T-helper 2 cell (primary cell): ENCODE measurements around the gene CPLX1.

ENCODE experiments used
- DNase-seq, 5 experiments: peaks; one replicate each; pipeline versions ENCODE4 v3.0.0 to v3.0.0-alpha.2; 2012 to 2022

The CPLX1 gene

DNA sequence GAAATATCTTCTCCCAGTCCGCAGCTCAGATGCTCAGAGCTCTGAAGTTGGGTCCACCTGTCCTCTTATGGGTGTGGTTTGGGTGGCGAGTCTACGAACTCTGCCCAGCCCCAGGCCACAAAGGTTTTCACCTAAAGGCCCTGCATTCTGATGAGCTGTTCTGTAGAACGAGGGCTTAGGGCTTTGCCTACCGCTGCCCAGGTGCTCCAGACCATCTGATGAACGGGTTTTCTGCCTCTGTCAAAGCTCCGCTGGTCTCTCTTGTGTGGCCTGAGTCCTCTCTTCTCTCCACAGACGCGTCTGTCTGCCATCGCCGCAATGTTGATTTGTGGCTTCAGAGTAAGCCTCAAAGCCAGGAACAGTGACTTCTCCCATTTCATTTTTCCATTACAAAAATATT is 28.4 kb upstream of the CPLX1 start:
- DNase-seq: no peak

DNA sequence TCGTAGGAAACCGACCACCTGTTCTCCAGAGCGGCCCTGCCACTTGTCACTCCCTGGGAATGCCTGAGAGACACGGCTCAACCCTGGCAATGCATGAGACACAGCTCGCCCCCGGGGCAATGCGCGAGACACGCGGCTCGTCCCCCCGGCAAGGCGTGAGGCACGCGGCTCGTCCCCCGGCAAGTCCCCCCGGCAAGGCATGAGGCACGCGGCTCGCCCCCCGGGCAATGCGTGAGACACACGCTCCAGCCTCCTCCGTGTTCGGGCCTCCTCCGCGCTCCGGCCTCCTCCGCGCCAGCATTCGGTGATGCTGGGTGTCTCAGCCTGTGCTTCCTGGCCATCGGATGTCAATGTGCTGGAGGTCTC is 27.5 kb upstream of the CPLX1 start:
- DNase-seq: no peak

DNA sequence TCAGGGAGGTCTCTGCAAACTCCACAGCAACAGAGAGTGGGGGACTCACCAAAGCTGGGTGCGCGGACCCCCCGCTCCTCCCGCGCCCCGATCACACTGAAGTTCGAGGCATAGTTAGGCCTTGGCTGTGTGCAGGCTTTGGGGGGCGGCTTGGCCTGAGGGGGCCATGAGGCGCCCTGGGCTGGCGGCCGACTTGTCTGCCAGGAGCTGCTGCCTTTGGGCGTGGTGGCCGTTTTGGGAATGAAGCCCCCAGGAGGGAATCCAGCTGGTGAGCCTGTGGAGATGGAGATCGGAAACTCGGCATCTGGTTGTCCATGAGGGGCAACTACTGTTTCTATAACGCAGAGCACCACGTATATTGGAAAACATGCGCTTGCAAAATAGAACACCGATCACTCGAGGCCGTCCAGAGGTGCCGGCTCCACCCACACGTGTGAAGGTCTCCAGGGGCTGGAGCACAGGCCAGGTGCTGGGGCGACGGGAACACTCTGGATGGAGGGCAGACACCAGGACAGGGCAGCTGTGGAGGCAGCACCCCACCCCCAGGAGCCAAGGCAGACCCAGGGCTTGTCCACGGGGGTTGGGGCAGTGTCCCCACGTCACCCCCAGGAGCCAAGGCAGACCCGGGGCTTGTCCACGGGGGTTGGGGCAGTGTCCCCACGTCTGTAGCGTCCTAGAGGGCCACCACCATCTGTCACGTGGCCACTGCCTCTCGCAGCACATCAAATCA is 25.9 kb upstream of the CPLX1 start:
- no peak for DNase-seq

DNA sequence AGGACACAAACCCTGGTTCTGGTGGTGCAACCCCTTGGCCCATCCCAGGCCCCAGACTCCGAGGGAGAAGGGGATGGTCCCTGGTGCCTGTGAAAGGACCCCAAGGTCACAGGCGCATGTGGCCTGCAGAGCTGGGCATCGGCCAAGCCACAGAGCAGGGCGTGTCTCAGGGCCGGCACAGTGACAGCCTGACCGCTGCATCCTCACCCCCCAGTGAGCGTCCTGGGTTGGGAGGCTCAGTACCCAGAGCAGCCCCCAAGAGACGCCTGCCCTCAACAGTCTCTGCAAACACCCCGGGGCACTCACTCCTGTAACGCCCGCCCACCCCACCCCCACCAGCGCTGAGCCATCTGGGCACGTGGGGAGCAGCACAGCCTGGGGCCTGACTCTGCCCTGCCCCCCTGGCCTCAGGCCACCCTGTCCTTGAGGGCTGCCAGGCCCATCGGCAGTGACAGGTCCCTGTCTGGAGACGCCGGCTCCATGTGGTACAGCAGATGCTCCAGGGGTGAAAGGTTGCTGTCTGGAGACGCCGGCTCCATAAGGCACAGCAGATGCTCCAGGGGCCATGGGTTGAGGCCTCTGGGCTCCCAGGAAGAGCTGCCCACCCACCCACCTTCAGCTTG is 24.5 kb upstream of the CPLX1 start:
- DNase-seq: no peak

DNA sequence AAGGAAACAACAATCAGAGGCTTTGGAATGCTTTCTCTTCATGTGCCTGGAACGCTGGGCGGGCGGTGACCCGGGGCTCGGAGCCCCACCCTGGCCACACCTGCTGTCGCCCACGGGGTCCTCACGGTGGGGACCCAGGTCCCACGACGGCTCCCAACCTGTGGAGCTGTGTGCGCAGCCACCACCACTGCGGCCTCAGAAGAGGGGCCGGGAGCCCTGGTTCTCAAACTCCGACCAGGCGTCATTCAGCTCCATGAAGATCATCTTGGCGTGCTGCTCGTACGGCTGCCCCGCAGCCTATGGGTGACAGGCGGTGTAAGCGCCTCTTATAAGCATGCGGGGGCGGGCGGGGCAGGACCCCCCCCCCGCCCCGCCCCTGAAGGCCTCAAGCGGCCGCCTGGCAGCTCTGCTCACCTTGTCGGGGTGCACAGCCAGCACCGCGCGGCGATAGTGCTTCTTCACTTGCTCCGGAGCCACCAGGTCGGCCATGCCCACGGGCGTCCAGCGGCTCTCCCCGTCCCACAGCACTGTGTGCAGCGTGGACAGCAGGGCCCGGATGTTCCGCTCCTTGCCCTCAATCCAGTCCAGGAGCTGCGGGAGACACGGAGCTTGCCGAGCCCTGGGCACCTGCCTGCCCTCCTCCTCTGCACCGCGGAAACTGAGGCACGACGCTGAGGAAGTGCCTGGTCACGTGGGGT is 23.7 kb upstream of the CPLX1 start:
- DNase-seq: no peak

DNA sequence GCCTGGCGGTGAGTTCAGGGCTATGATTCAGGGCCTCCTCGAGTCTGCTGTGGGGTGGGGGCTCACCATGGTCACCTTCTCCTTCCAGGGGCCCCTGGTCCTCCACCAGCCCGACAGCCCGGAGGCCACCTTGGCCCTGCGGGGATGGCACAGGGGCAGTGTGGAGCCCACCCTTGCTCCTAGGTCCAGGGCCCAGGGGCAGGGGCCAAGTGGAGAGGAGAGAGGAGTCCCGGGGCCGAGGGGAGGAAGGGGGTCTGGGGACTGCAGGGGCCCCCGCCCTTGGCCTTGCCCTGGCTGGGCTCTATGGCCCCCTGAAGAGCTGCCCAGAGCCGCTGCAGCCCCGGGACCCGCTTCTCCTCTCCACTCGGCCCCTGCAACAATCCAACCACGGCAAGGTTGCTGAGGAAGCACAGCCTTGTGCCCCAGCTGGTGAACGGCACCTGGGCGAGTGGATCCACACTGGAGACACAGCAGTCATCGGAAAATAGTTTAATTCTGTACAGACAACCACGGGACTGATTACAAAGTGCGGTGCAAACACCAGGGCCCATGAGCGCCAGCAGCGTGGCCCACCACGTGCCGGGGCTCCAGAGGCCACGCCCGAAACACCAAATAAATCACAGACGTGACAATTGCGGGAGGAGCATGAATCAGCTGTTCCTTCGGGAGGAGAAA is 23.0 kb upstream of the CPLX1 start:
- no peak for DNase-seq

DNA sequence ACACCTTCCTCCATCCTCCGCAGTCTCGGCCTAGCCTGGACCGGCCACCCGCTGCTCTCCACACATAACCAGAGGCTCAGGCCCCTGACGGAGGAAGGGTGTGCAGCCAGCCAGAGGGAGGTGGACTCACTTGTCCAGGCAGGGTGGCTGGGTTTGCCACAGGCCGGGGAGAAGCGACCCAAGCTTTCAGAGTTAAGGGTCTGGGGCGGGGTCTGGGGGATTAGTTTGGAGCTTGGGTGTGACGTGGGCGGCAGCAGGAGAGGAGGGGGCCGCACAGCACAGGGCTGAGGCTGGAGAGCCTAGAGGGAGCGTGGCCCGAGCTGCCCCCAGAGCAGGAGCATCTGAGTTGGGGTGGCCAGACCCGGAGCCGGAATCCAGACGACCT is 22.4 kb upstream of the CPLX1 start:
- no peak for DNase-seq

DNA sequence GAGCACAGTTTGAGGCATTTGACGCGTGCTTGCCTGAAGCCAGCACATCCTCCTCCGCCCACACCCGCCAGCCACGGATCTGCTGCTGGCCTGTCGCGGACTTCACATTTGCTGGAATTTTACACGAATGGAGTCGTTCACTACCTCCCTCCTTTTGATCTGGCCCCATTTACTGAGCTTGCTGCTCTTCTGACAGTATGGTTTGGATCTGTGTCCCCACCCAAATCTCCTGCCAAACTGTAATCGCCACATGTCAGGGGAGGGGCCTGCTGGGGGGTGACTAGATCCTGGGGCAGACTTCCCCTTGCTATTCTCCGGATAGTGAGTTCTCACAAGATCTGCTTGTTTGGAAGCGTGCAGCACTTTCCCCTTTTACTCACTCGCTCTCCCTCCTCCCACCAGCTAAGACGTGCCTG is 19.9 kb upstream of the CPLX1 start:
- no peak for DNase-seq

DNA sequence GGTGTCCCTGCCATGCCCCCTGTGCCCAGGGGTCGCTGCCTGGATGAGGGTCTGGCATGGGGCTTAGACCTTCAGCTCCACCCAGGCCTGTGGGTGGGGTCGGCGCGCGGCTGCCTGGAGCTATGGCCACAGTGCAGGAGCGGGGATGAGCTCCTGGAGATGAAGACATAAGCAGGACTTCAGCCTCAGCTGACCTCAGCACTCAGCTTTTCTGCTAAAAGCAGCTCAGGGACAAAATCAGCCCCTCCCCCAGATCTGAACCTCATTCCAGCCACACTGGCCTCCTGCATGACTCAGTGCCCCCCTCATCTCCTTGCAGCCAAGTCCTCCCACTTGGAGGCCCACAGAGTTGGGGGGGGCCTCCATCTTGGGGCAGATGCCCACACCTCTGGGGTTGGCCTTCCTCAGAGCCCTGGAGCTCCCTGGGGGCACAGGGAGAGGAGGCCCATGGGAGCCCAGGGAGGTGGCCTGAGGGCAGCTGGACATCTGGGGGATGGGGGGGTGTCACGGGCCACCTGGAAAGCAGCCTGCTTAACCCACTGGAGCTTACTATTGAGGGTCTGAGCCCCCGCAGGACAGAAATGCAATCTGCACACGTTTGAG is 19.4 kb upstream of the CPLX1 start:
- no peak for DNase-seq

DNA sequence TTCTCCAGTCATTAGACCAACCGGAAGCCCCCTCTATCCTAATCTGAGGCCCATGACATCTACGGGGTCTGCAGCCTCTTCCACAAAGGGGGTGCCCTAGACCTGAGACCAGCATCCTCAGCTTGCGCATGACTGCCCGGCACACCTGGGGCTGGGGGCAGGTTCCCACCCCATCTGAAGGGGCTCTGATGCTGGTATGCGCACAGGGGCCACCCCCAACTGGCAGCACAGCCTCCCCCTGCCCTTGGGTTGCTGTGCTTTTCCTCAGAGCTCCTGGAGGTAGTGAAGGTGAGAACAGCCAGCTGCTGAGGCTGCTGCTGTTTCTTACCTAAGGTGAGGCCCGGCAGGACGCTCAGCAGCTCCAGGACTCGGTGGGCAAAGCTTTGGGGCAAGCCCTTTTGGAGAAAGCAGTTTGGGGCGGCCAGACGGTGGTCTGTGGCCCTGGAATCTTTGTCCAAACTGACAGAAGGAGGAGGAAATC is 18.9 kb upstream of the CPLX1 start:
- no peak for DNase-seq

DNA sequence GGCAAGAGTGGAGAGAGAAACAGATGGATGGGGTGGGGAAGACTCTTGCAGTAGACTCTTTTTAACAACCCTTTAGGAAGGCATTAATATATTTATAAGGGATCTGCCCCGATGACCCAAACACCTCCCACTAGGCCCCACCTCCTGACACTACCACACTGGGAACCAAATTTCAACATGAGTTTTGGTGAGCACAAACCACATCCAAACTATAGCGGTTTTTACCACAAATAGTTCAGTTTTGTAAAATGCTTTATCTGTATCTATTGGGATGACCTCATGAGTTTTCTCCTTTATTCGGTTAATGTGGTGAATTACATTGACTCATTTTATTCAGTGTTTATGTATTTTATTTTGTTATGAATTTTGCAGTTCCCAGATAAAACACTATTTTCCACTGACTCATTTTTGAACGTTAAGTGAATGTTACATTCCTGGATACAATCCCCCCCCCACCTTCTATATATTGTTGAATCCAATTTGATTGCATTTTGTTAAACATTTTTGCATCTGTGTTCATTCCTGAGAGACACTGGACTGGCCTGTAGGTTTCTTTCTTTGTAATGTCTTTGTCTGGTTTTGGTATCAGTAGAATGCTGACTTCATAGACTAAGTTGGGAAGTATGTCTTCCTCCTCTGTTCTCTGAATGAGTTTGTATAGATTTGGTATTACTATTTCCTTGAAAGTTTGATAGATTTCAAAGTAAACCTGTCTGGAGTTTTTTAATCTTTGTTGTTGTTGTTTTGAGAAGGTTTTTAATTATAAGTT is 13.9 kb upstream of the CPLX1 start:
- peak in 1 of 5 experiments; percentile 39 for DNase-seq

DNA sequence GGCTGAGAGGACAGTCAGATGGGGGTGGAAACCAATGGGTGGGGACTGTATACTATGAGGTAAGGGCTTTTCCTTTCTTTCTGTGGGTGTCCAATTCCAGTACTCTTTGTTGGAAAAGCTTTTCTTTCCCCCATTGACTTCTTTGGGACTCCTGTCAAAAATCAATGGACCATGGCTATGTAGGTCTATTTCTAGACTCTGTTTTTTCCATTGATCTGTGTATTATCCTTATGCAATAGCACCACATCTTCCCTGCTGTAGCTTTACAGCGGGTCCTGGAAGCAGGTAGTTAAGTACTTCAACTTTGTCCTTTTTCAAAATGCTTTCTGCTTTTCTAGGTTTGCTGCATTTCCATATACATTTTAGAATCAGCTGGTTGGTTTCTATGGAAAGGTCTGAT is 11.8 kb upstream of the CPLX1 start:
- no peak for DNase-seq

DNA sequence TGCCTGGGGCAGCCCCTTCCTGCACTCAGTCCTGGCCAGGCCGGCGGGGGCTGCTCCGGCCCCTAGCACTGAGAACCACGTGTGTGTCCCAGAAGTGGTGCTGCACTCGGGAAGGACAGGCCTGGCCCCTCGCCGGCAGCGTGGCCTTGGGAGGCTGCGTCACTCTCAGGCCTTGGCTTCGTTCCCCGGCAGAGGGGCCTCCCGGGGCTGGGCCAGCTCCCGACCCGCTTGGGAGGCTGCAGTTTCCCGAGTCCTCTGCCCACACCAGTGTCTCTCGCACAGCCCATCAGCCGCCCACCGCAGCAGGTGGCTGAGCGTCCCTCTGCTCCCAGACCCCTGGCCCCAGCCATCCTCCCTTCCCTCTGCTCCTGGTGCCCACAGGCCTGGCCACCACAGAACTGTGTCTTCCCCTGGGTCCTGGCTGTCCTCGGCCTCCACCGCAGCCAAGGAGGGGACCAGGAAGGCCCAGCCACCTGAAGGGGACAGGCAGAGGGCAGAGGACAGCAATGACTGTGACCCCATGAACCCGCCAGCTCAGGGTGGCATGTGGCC is 10.9 kb upstream of the CPLX1 start:
- no peak for DNase-seq

DNA sequence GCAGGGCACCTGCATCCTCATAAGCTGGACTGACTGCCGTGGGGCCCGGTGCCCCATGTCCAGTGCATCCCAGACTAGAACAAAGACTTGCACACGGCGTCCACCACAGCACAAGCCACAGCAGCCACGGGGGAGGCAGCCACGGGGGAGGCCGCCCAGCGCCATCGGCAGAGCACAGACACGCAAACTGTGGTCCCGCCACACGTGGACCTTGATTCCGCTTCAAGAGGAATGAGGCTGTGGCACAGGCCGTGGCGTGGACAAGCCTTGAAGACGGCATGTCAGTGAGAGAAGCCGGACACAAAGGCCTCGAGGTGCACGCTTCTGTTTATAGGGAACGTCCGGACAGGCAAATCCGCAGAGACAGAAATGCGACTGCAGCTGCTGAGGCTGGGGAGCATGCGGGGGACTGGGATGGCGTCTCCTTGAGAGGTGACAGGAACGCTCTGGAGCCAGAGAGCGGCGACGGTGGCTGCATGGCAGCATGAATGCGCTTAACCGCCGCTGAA is 10.1 kb upstream of the CPLX1 start:
- no peak for DNase-seq

DNA sequence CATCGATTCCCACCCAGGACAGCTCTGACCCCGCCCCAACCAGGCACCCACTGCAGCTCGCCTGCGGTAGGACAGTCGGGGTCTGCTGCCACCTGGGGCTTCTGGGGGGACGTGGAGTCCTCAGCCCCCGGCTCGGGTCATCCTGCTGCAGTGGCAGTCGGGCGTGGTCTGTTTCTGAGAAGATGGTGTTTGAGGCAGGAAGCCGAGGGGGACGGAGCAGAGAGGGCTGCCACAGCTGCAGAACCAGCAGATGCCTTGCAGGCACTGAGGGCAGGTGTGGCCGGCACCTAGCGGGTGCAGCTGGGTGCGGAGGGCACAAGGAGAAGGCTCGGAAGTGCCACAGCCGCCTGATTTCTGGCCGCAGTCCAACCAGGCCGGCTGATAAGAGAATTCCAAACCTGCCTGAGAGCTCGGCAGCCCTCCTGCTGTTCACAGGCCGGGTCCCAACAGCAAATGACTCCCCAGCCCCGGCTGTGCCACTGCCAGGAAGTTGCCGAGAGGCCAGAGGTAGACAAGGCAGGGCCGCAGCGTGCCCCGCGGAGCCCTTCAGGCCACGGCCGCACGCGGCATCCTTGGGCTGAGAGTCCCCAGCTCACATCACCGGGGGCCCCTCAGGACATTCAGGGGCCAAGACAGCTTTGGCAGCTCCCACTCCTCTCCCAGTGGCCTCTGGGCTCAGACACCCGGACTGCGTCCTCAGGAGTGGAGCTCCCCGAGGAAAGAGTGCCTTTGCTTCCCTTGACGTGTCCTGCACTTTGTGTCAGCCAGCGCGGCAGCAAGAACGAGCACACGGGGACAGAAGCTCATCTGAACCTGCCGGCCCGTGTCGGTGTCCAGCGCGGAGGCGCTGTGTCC is 9.4 kb upstream of the CPLX1 start:
- DNase-seq: no peak

DNA sequence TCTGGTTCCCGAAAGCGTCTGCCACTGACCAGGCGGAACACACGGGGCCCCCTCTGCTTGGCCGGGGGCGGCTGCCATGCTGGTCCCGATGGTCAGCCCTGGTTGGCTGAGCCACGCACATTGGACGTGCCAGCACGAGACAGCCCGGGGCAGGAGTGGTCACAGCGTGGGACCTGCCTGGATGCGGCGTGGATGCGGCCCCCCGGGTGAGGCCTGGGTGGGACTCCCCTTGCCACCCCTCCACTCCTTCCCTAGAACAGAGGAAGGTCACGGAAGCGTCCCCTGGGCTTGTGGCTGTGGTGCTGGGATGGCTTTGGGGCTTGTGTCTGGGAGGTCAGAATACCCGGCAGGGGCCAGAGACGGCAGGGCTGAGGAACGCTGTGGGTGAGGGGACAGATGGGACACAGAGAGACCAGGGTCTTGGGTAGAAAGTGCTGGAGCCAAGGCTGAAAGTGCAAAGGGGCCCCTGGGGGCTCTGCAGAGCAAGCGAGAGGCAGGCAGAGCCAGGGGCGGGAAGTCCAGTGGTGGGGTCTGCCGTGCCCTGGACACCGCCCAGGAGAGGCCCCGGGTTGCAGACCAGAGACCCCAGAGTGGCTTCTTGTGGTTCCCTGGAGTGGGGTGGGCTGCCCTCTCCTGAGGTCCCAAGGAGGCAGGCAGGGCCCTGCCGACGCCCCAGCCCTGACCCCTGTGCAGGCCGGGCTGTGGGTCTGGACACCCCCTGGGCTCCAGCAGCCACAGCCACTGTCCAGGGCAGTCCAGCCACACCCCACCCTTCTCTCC is 8.6 kb upstream of the CPLX1 start:
- no peak for DNase-seq

DNA sequence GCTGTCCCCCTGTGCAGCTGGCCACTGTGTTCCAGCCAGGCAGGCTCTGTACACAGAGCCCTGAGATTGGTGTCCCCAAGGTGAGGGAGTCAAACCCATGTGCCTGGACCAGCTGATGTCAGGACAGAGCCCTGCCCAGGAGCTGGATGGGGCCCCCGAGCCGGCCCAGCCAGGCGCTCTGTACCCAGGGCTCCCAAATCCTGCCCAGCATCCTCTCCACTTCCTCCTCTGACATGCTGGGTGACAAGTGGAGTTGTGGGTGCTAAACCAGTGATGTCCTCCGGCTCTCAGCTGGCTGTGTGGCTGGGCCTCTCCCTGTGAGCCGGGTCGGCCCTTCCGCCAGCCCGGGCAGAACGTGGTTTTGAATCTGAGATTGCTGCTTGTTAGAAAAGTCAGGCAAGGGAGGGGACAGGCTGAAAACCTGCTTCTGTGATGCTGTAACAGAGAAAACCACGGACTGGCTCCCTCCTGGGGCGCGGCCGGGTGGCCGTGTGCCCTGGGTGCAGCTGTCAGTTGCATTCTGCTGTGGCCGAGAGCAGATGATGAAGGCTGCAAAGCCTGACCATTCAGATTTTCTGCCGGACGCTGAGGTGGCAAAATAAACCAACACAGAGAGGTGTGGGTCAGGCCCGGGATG is 7.9 kb upstream of the CPLX1 start:
- no peak for DNase-seq

DNA sequence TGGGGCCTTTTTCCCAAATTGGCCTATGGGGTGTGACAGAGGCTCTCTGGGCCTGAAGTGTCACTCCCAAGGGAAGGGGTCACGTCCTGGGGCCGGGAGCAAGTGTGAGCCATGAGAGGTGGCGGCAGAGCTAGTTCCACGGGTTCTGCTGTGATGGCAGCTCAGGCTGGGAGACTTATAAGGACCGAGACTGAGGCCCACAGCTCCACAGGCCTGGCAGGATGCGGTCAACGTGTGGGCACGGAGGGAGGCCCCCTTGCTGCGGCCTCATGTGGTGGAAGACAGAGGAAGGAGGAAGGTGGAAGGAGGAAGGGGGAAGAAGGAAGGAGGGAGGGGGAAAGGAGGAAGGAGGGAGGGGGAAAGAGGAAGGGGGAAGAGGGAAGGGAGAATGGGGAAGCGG is 7.2 kb upstream of the CPLX1 start:
- DNase-seq: no peak

DNA sequence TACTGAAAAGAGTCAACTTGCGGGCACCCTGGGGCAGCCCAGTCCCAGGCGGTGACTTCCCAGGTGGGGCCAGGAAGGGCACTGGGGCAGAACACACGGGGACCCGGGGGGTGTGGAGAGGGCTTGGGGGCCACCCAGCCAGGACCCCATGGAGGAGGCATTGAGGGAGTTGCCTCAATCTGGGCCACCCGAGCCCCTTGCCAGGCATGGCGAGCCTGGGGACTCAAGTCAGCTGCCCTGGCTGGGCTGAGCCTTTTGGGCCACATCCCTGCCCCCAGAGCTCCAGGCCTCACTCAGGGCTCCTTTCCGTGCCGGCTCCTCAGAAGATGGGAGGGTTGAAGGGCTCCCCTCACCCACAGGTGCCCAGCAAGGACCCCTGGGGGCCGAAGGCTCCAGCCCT is 6.6 kb upstream of the CPLX1 start:
- DNase-seq: no peak
